HepG2 (cell line): ENCODE measurements around the gene METTL23. TPM values are rescaled to one million over a fixed set of nuclear protein-coding genes. Genes with fewer than 3 reads are reported as not detected.

Experiments
- ATAC-seq: fragments of 200-7000 bp; cut with Tn5 transposase; 3 replicates; pipeline ENCODE4 v1.9.1; 2020; ENCODE audit warnings: mild to moderate bottlenecking, moderate library complexity
- BruUV-seq: library from RNA; stranded (reverse); fragments of 400-500 nt; replicated peaks from 2 replicates; lab custom pipeline; 2021; lab: Mats Ljungman, UMichigan
- CTCF ChIA-PET: fragments of 300-600 bp; formaldehyde crosslinking; extraction: SDS; loops from one replicate; lab custom pipeline; 2021; ENCODE audit warnings: low total read pairs, inconsistent platforms, low intra/inter-chr PET ratio; lab: Yijun Ruan, JAX
- POLR2A ChIA-PET: fragments of 350-600 bp; sonication (Branson Sonifier 250); formaldehyde crosslinking; loops from one replicate; lab custom pipeline; 2020; ENCODE audit warnings: antibody characterized with exemption, inconsistent platforms; lab: Yijun Ruan, JAX
- DNase-seq: peaks from one replicate; pipeline ENCODE4 v3.0.0-alpha.2; 2015; ENCODE audit warnings: low spot score
- FAIRE-seq: peaks from 3 replicates; lab custom pipeline; 2011; peaks lifted over from hg19 to GRCh38; lab: Jason Lieb, UNC
- H2AFZ ChIP-seq: one replicate; pipeline ENCODE4 v1.6.1; 2011; ENCODE audit warnings: low read length, inconsistent platforms
- H3K27ac ChIP-seq: fragments of 300-600 bp; 3 replicates; pipeline ENCODE4 v1.8.0; 2011; ENCODE audit warnings: mixed run types, mild to moderate bottlenecking, mixed read lengths, low read length, inconsistent platforms; ENCODE audit not compliant: insufficient read depth; ENCODE audit errors: extremely low read length
- H3K27me3 ChIP-seq, 2 experiments: fragments of 200-600 bp in 1 of 2; 2 replicates in 1 of 2; 3 replicates in 1 of 2; pipeline versions ENCODE4 v1.6.0 to v1.8.0; 2011; ENCODE audit warnings: low read length in 2 of 2, mild to moderate bottlenecking in 2 of 2, moderate library complexity in 2 of 2, inconsistent platforms in 1 of 2; ENCODE audit not compliant: insufficient read depth in 2 of 2, control insufficient read depth in 1 of 2
- H3K36me3 ChIP-seq, 2 experiments: fragments of 200-600 bp in 1 of 2; replicated peaks in 1 of 2; 2 replicates in 1 of 2; 3 replicates in 1 of 2; pipeline versions ENCODE4 v1.5.1 to v1.8.0; 2011; ENCODE audit warnings: low read length in 2 of 2, inconsistent platforms in 1 of 2; ENCODE audit not compliant: insufficient read depth in 2 of 2, control insufficient read depth in 1 of 2
- H3K4me1 ChIP-seq: 2 replicates; pipeline ENCODE4 v1.5.1; 2012; ENCODE audit warnings: low read length, inconsistent platforms; ENCODE audit not compliant: insufficient read depth
- H3K4me2 ChIP-seq: 2 replicates; pipeline ENCODE4 v1.6.0; 2011; ENCODE audit warnings: low read depth, low read length, inconsistent platforms
- H3K4me3 ChIP-seq, 3 experiments: fragments of 200-600 bp in 1 of 3; sonication (generic), shearing (Covaris generic) in 1 of 3; replicated peaks in 1 of 3; 2 replicates each; pipeline ENCODE4 v1.5.1; 2011 to 2016; ENCODE audit warnings: low read length in 3 of 3, inconsistent platforms in 2 of 3, low read depth in 2 of 3, mild to moderate bottlenecking in 2 of 3, control low read depth in 1 of 3, mixed read lengths in 1 of 3; ENCODE audit not compliant: insufficient read depth in 1 of 3
- H3K79me2 ChIP-seq: one replicate; pipeline ENCODE4 v1.6.1; 2011; ENCODE audit warnings: low read length, inconsistent platforms; ENCODE audit not compliant: insufficient read depth
- H3K9ac ChIP-seq: 2 replicates; pipeline ENCODE4 v1.6.0; 2011; ENCODE audit warnings: mild to moderate bottlenecking, low read depth, low read length, inconsistent platforms; ENCODE audit not compliant: insufficient read depth
- H3K9me3 ChIP-seq: 2 replicates; pipeline ENCODE4 v1.5.1; 2012; ENCODE audit warnings: mild to moderate bottlenecking, low read length
- H4K20me1 ChIP-seq: 2 replicates; pipeline ENCODE4 v1.6.0; 2011; ENCODE audit warnings: inconsistent platforms, mild to moderate bottlenecking, low read length, moderate library complexity; ENCODE audit not compliant: insufficient read depth
- ASH2L ChIP-seq: fragments of 300-600, 200-600 bp; sonication (generic); IDR thresholded peaks from 2 replicates; pipeline ENCODE4 v1.7.0; 2017; ENCODE audit warnings: low read depth, mild to moderate bottlenecking, moderate library complexity, mixed read lengths, low read length; ENCODE audit not compliant: insufficient read length
- ATRX ChIP-seq: sonication (generic); formaldehyde crosslinking; IDR thresholded peaks from 2 replicates; pipeline ENCODE4 v1.4.0; 2020; ENCODE audit warnings: missing genetic modification reagents, borderline replicate concordance
- ELF1 ChIP-seq: sonication (generic); formaldehyde crosslinking; IDR thresholded peaks from 2 replicates; pipeline ENCODE4 v1.4.0; 2020; ENCODE audit warnings: missing genetic modification reagents
- ERF ChIP-seq: IDR thresholded peaks from 2 replicates; pipeline ENCODE4 v1.6.1; 2018; ENCODE audit warnings: missing biosample characterization, missing genetic modification reagents
- GABPB1 ChIP-seq: IDR thresholded peaks from 2 replicates; pipeline ENCODE4 v1.6.1; 2016; ENCODE audit warnings: mild to moderate bottlenecking, missing genetic modification reagents, moderate library complexity, missing compliant biosample characterization
- GATAD2A ChIP-seq: IDR thresholded peaks from 2 replicates; pipeline ENCODE4 v1.6.1; 2016
- GFI1 ChIP-seq: sonication (generic); formaldehyde crosslinking; IDR thresholded peaks from 2 replicates; pipeline ENCODE4 v1.5.0; 2020; ENCODE audit warnings: missing genetic modification reagents, mild to moderate bottlenecking, borderline replicate concordance
- LCORL ChIP-seq, 2 experiments: fragments of 450-650 bp in 1 of 2; sonication (generic) in 1 of 2; formaldehyde crosslinking in 1 of 2; IDR thresholded peaks; 2 replicates each; pipeline versions ENCODE4 v1.5.0 to v1.6.1; 2017 to 2020; ENCODE audit warnings: antibody characterized with exemption in 1 of 2, missing genetic modification reagents in 1 of 2
- MED1 ChIP-seq: sonication (generic); formaldehyde crosslinking; IDR thresholded peaks from 2 replicates; pipeline ENCODE4 v1.4.0; 2020; ENCODE audit warnings: missing genetic modification reagents
- RAD21 ChIP-seq: fragments of 450-650 bp; formaldehyde crosslinking; IDR thresholded peaks from 2 replicates; pipeline ENCODE4 v1.5.0; 2020; ENCODE audit warnings: mild to moderate bottlenecking
- SMC3 ChIP-seq: IDR thresholded peaks from 2 replicates; pipeline ENCODE4 v1.6.1; 2011; ENCODE audit warnings: low read length, improper control_type of control experiment
- STAG1 ChIP-seq: sonication (generic); formaldehyde crosslinking; IDR thresholded peaks from 2 replicates; pipeline ENCODE4 v1.4.0; 2020; ENCODE audit warnings: missing genetic modification reagents
- XRCC5 ChIP-seq: fragments of 200-400 bp; formaldehyde crosslinking; optimal IDR thresholded peaks from 2 replicates; pipeline ENCODE3; 2017; ENCODE audit warnings: mild to moderate bottlenecking, low read length
- ZNF121 ChIP-seq: sonication (generic); formaldehyde crosslinking; IDR thresholded peaks from 2 replicates; pipeline ENCODE4 v1.5.0; 2020; ENCODE audit warnings: mild to moderate bottlenecking, missing genetic modification reagents
- ZNF234 ChIP-seq: sonication (generic); formaldehyde crosslinking; conservative IDR thresholded peaks from 2 replicates; pipeline ENCODE4 v1.5.1; 2020; ENCODE audit warnings: mild to moderate bottlenecking, missing genetic modification reagents
- ZNF605 ChIP-seq: sonication (generic); formaldehyde crosslinking; IDR thresholded peaks from 2 replicates; pipeline ENCODE4 v1.8.0; 2022; ENCODE audit warnings: mild to moderate bottlenecking, missing genetic modification reagents
- WGBS: methylation state at CpG from one replicate; pipeline ENCODE4 v1.1.6; 2017; ENCODE audit warnings: low lambda C conversion rate; 5-methylcytosine and 5-hydroxymethylcytosine counted together
- in situ Hi-C: cut with HindIII; loops from 2 replicates; pipeline ENCODE4 v1.10.0; 2017; ENCODE audit warnings: low pct_unique_long_range_greater_than_20kb; ENCODE audit not compliant: extremely low pct_ligation_motif_present
- intact Hi-C: fragments of 100-400 bp; cut with micrococcal nuclease; formaldehyde crosslinking; loops from one replicate; pipeline ENCODE4 v1.10.0; 2022; ENCODE audit not compliant: unreplicated experiment
- polyA plus RNA-seq, 8 experiments: library from polyadenylated mRNA; depleted of rRNA in 3 of 8; stranded (reverse) in 7 of 8; unstranded in 1 of 8; fragments of >200 nt; fragmentation: Illumina TruSeq in 4 of 8; extraction: Trizol in 4 of 8; gene quantifications; 2 replicates each; pipeline versions ENCODE4 v1.2.1 to v1.2.3, GENCODE V29; 2011 to 2016; ENCODE audit warnings: low read depth in 4 of 8, missing spikeins in 1 of 8, mixed read lengths in 1 of 8; ENCODE audit not compliant: insufficient read depth in 1 of 8
- total RNA-seq, 5 experiments: library from RNA; depleted of rRNA; stranded (reverse); fragments of >200 nt; fragmentation: Illumina TruSeq; extraction: Trizol; gene quantifications; 2 replicates each; pipeline ENCODE4 v1.2.3, GENCODE V29; 2016; ENCODE audit warnings: low read depth in 1 of 5
- TF ChIP-seq, protein P1 (sequence below): sonication (generic); formaldehyde crosslinking; IDR thresholded peaks from 2 replicates; pipeline ENCODE4 v1.4.0; 2020; ENCODE audit warnings: missing genetic modification reagents, mild to moderate bottlenecking, borderline replicate concordance
- TF ChIP-seq, protein P2 (sequence below): sonication (generic); formaldehyde crosslinking; IDR thresholded peaks from 2 replicates; pipeline ENCODE4 v1.5.1; 2020; ENCODE audit warnings: mild to moderate bottlenecking, moderate library complexity, missing genetic modification reagents
- TF ChIP-seq, protein P3 (sequence below): IDR thresholded peaks from 2 replicates; pipeline ENCODE4 v1.6.1; 2018; ENCODE audit warnings: missing genetic modification reagents
- TF ChIP-seq, protein P4 (sequence below): sonication (generic); IDR thresholded peaks from 2 replicates; pipeline ENCODE4 v1.6.1; 2016; ENCODE audit warnings: low read depth, borderline replicate concordance

METTL23 gene
- total and polyA plus RNA-seq, 2 of the 13 experiments (the other 11 are each of a cell fraction or from before 2014, with no cell fraction given), result 39.9 to 104 TPM

DNA sequence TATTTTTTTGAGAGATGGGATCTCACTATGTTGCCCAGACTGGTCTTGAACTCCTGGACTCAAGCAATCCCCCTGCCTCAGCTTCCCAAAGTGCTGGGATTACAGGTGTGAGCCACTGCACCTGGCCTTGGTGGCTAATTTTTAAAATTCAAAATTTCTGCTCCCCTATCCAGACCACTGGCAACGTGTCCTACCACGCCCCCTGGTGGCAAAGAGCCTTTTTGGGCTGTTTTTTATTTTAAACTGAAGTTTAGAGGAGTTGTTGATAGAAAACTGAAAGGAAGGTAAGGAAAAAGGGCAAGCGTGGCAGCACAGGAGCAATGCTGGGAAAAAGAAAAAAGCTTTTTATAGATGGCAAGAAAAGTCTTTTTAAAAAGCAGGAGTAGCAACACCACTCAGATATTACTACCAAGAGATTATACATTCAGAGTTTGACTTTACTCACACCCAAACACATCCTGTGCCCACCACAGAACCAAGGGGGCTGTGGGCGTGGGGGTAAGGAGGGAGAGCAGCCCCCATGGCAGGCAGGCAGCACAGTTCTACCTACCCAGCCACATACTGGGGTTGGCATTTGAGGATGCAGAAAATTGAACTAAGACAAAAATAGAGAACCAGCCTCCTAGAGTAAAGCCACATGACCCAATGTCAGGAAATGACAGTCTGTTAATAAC is 11.7 kb upstream of the METTL23 start:
- peaks cover 22% of the 10 kb centered on the region for H3K4me1 ChIP-seq
- no peak overlapping the region for H3K9ac ChIP-seq
- in situ Hi-C loops (loop anchor here (5.0 kb wide), 1 partner anchor 33 kb away; no protein-coding TSS in a partner anchor), intact Hi-C loops (loop anchor here (2.0 kb wide), 1 partner anchor 42 kb away; no protein-coding TSS in a partner anchor)
- ChIA-PET POLR2A (no interaction called here), CTCF (interaction anchor here (0.7 to 2.2 kb wide), 3 partner anchors 32 to 192 kb away, joined by 4 to 17 read pairs (median 4); no protein-coding TSS in a partner anchor)
- peak; percentile 43 for FAIRE-seq
- WGBS, result 38% methylated on average over 4 of the region's 4 CpGs
- no peaks in the 10 kb centered on the region; the same call in 1 of the 2 replicates for H4K20me1 ChIP-seq
- no peaks in the 10 kb centered on the region for H3K79me2 ChIP-seq
- ATAC-seq, result peak; percentile 14; the same call in 2 of the 3 replicates
- H2AFZ ChIP-seq, result no peak overlapping the region
- no peak overlapping the region for H3K4me2 ChIP-seq
- H3K9me3 ChIP-seq, result no peaks in the 10 kb centered on the region
- no peak for DNase-seq
- H3K36me3 ChIP-seq, result peaks cover 23 to 59% of the 10 kb centered on the region in 2 experiments
- no peak overlapping the region for H3K27ac ChIP-seq
- H3K27me3 ChIP-seq, result no peaks in the 10 kb centered on the region
- no peak overlapping the region for H3K4me3 ChIP-seq
- no TSS peak for BruUV-seq
- TF ChIP-seq ASH2L (peak; percentile 20), ERF (CRISPR knock-in tag) (peak; percentile 19; the same call in 1 of the 2 replicates), STAG1 (CRISPR knock-in tag) (peak; percentile 77), GATAD2A (CRISPR knock-in tag) (peak; percentile 47; the same call in 1 of the 2 replicates), MED1 (peak; percentile 37; the same call in 1 of the 2 replicates), RAD21 (peak; percentile 59; the same call in 1 of the 2 replicates), GABPB1 (CRISPR knock-in tag) (0 out of 2 replicates have a peak, but pooled peaks have one; percentile 26), LCORL (IDR thresholded peaks at IDR 0.05) (no peak), LCORL (CRISPR knock-in tag; IDR thresholded peaks at IDR 0.05) (peak; percentile 50; the same call in 1 of the 2 replicates), XRCC5 (peak; percentile 64), ZNF234 (CRISPR knock-in tag) (no peak), ZNF121 (CRISPR knock-in tag) (peak; percentile 61), ELF1 (CRISPR knock-in tag) (0 out of 2 replicates have a peak, but pooled peaks have one; percentile 22), ATRX (CRISPR knock-in tag) (no peak), ZNF605 (CRISPR knock-in tag) (0 out of 2 replicates have a peak, but pooled peaks have one; percentile 31), SMC3 (peak; percentile 69), GFI1 (CRISPR knock-in tag) (0 out of 2 replicates have a peak, but pooled peaks have one; percentile 29)
- TF ChIP-seq, protein P1, sequence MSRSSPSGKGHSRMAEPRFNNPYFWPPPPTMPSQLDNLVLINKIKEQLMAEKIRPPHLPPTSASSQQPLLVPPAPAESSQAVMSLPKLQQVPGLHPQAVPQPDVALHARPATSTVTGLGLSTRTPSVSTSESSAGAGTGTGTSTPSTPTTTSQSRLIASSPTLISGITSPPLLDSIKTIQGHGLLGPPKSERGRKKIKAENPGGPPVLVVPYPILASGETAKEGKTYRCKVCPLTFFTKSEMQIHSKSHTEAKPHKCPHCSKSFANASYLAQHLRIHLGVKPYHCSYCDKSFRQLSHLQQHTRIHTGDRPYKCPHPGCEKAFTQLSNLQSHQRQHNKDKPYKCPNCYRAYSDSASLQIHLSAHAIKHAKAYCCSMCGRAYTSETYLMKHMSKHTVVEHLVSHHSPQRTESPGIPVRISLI (CRISPR knock-in tag), result peak; percentile 12; the same call in 1 of the 2 replicates
- TF ChIP-seq, protein P2, sequence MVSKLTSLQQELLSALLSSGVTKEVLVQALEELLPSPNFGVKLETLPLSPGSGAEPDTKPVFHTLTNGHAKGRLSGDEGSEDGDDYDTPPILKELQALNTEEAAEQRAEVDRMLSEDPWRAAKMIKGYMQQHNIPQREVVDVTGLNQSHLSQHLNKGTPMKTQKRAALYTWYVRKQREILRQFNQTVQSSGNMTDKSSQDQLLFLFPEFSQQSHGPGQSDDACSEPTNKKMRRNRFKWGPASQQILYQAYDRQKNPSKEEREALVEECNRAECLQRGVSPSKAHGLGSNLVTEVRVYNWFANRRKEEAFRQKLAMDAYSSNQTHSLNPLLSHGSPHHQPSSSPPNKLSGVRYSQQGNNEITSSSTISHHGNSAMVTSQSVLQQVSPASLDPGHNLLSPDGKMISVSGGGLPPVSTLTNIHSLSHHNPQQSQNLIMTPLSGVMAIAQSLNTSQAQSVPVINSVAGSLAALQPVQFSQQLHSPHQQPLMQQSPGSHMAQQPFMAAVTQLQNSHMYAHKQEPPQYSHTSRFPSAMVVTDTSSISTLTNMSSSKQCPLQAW, result 0 out of 2 replicates have a peak, but pooled peaks have one; percentile 23
- TF ChIP-seq, protein P3, sequence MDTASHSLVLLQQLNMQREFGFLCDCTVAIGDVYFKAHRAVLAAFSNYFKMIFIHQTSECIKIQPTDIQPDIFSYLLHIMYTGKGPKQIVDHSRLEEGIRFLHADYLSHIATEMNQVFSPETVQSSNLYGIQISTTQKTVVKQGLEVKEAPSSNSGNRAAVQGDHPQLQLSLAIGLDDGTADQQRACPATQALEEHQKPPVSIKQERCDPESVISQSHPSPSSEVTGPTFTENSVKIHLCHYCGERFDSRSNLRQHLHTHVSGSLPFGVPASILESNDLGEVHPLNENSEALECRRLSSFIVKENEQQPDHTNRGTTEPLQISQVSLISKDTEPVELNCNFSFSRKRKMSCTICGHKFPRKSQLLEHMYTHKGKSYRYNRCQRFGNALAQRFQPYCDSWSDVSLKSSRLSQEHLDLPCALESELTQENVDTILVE (CRISPR knock-in tag), result no peak
- TF ChIP-seq, protein P4, sequence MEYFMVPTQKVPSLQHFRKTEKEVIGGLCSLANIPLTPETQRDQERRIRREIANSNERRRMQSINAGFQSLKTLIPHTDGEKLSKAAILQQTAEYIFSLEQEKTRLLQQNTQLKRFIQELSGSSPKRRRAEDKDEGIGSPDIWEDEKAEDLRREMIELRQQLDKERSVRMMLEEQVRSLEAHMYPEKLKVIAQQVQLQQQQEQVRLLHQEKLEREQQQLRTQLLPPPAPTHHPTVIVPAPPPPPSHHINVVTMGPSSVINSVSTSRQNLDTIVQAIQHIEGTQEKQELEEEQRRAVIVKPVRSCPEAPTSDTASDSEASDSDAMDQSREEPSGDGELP, result peak; percentile 17; the same call in 1 of the 2 replicates
